Ovary (tissue), 3 donors: ENCODE measurements around the gene NPW.

ENCODE experiments used
- EP300 ChIP-seq: sonication (generic); formaldehyde crosslinking; IDR thresholded peaks from one replicate; pipeline ENCODE4 v1.6.1; 2017; ENCODE audit warnings: antibody characterized with exemption
- POLR2A ChIP-seq: fragments of 450-650 bp; IDR thresholded peaks from one replicate; pipeline ENCODE4 v1.6.1; 2017; ENCODE audit warnings: antibody characterized with exemption, mild to moderate bottlenecking, moderate library complexity
- TF ChIP-seq, protein P1 (sequence below), 3 donors: fragments of 450-650 bp in 2 of 3; fragments of 200-600 bp in 1 of 3; IDR thresholded peaks; one replicate each; pipeline versions ENCODE4 v1.5.1 to v1.8.0; 2016 to 2022; ENCODE audit warnings: antibody characterized with exemption in 3 of 3, mild to moderate bottlenecking in 1 of 3
- donor health status: DM: no; HTN: no; CAD: no.

DNA sequence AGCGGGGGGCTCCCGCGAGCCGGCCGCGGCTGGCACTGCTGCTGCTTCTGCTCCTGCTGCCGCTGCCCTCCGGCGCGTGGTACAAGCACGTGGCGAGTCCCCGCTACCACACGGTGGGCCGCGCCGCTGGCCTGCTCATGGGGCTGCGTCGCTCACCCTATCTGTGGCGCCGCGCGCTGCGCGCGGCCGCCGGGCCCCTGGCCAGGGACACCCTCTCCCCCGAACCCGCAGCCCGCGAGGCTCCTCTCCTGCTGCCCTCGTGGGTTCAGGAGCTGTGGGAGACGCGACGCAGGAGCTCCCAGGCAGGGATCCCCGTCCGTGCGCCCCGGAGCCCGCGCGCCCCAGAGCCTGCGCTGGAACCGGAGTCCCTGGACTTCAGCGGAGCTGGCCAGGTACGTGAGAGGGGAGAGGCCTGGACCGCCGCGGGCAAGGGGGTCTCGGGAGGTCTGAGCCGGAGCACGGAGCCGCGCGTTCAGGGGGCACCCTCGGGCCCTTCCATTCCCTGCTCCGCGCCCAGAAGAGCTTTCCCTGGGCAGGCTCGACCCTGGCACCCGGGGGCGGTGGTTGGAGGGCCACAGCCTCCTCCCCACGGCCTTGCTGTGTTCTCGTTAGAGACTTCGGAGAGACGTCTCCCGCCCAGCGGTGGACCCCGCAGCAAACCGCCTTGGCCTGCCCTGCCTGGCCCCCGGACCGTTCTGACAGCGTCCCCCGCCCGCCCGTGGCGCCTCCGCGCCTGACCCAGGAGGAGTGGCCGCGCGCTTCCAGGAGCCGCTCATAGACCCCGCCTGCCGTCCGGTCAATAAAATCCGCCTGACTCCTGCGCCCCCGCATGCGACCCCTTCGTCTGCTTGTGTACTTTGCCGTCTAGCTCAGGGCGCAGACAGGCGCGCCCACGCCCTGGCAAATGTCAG is 591 bp downstream of the NPW start:
- TF ChIP-seq, protein P1, sequence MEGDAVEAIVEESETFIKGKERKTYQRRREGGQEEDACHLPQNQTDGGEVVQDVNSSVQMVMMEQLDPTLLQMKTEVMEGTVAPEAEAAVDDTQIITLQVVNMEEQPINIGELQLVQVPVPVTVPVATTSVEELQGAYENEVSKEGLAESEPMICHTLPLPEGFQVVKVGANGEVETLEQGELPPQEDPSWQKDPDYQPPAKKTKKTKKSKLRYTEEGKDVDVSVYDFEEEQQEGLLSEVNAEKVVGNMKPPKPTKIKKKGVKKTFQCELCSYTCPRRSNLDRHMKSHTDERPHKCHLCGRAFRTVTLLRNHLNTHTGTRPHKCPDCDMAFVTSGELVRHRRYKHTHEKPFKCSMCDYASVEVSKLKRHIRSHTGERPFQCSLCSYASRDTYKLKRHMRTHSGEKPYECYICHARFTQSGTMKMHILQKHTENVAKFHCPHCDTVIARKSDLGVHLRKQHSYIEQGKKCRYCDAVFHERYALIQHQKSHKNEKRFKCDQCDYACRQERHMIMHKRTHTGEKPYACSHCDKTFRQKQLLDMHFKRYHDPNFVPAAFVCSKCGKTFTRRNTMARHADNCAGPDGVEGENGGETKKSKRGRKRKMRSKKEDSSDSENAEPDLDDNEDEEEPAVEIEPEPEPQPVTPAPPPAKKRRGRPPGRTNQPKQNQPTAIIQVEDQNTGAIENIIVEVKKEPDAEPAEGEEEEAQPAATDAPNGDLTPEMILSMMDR (IDR thresholded peaks at IDR 0.05), result no peak
- no peak for TF ChIP-seq POLR2A
- no peak for TF ChIP-seq EP300
